AG09319 (cell line): ENCODE data around the gene TCL1A.
"Not testable (repeated sequence)": the region's sequence is repeated elsewhere in the genome, so short reads cannot be mapped to it uniquely, and the experiment has no call there.

ENCODE experiments used
- DNase-seq: peaks from one replicate; pipeline ENCODE4 v3.0.0-alpha.2; 2010; ENCODE audit warnings: low read depth; ENCODE audit errors: extremely low read depth
- TF ChIP-seq, protein P1 (sequence below): IDR thresholded peaks from 2 replicates; pipeline ENCODE4 v1.5.1; 2011; ENCODE audit warnings: low read depth, mild to moderate bottlenecking, inconsistent platforms, low read length, moderate library complexity

TCL1A gene

DNA sequence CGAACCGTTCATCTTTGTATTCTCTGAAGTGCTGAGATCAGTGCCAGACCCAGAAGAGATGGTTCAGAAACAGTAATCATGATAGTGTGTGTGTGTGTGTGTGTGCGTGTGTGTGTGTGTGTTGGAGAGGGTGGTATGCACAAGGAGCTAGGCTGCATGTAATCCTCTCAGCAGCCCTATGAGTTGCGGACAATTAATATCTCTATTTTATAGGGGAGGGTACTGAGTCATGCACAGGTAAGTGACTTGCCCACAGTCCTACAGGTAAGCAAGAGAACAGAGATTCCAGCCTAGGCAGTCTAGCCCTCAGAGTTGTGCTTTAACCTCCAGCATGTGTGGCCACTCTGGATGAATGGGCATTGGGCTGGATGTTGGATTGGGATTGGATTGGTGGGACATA lies 27.9 kb upstream of the TCL1A start:
- TF ChIP-seq, protein P1, sequence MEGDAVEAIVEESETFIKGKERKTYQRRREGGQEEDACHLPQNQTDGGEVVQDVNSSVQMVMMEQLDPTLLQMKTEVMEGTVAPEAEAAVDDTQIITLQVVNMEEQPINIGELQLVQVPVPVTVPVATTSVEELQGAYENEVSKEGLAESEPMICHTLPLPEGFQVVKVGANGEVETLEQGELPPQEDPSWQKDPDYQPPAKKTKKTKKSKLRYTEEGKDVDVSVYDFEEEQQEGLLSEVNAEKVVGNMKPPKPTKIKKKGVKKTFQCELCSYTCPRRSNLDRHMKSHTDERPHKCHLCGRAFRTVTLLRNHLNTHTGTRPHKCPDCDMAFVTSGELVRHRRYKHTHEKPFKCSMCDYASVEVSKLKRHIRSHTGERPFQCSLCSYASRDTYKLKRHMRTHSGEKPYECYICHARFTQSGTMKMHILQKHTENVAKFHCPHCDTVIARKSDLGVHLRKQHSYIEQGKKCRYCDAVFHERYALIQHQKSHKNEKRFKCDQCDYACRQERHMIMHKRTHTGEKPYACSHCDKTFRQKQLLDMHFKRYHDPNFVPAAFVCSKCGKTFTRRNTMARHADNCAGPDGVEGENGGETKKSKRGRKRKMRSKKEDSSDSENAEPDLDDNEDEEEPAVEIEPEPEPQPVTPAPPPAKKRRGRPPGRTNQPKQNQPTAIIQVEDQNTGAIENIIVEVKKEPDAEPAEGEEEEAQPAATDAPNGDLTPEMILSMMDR = no peak
- DNase-seq = no peak

DNA sequence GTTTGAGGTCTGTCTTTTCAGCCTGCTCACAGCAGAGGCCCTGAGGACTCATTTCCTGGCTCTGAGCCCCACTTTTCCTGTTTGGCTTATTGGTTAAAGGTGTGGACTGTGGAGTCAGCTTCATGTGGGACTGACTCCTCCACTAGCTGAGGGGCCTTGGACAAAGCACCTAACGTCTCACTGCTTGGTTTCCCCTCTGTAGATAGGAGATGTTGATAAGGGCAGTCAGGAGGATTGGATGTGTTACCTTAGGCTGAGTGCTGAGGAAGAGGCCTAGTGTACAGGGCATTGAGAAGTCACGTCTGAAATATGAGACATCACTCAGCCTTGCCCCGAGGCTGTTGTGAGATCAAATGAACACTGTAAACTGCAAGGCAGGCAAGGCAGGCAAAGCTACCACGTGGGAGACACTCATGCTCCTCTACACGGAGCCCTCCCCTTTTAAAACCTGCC lies 27.1 kb upstream of the TCL1A start:
- no peak for DNase-seq
- TF ChIP-seq, protein P1 = no peak

- TF ChIP-seq, protein P1 = no peak
These were observed 25.4 kb upstream of the TCL1A start for GRCh38 chr14:95739356-95739755.

GRCh38 chr14:95733212-95733611 lies 19.3 kb upstream of the TCL1A start:
- DNase-seq = no peak
- TF ChIP-seq, protein P1 = no peak

More at GRCh38 chr14:95739356-95739755, 25.4 kb upstream of the TCL1A start:
- no peak for DNase-seq

DNA sequence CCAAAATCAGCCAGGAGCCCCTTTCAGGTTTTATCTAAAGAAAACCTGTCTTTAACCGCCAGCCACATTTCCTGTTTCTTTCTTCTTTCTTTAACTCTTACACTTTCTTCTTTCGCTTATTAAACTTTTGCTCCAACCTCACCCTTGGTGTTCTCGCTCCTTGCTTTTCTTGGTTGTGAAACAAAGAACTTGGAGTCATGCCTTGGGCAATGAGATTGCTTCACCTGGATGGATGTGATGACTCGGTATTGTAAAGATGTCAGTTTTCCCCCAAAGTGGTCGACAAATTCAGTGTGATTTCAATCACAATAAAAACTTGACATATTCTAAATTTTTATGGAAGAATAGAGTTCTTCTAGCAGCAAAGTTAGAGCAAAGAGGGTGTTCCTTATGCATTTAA lies 16.2 kb upstream of the TCL1A start:
- no peak for DNase-seq
- TF ChIP-seq, protein P1 = no peak

DNA sequence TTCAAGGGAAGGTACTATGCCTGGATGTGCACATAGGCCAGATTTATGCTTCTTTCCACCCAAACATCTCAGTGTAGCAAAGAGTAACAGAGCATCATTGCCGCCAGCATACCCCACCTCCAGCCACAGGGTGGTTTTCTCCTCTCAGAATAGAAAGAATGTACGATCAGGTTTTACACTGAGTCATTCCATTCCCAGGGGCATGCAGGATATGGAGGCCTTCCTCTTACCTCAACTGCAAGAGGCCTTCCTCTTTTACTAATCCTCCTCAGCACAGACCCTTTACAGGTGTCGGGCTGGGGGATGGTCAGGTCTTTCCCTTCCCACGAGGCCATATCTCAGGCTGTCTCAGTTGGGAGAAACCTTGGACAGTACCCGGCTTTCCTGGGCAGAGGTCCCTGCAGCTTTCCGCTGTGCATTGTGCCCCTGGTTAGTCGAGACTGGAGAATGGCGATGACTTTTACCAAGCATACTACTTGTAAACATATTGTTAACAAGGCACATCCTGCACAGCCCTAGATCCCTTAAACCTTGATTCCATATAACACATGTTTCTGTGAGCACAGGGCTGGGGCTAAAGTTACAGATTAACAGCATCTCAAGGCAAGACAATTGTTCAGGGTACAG lies 15.6 kb upstream of the TCL1A start:
- not testable (repeated sequence) for DNase-seq

- TF ChIP-seq, protein P1 = no peak
- DNase-seq = no peak
These were observed 13.3 kb upstream of the TCL1A start for GRCh38 chr14:95727056-95727700.
